GM21447 (cell line): ENCODE results near the gene URB1.
"Not testable (repeated sequence)": the region's sequence is repeated elsewhere in the genome, so short reads cannot be mapped to it uniquely, and the experiment has no call there.

Experiments
- ATAC-seq: cut with Tn5 transposase; IDR thresholded peaks from one replicate; pipeline ENCODE4 v1.9.1; 2021; ENCODE audit not compliant: unreplicated experiment

Gene URB1

DNA sequence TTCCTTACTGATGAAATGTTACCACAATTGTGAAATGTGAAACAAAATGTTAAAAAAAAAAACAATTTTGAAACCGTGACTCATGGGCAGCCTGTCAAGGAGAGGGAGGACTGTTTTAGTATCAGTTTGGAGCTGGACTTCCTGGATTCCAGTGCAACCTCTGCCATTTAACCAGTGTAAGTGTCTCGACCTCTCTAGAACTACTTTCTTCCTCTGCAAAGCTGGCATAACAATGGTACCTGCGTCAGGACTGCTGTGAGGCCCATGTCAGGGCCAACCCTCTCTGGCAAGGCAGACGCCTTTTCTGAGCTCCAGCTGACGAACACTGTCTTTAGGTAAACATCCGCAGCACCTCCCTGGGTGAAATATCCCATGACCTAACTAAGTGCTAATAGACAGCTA lies 20.9 kb downstream of the URB1 start:
- ATAC-seq = no peak

DNA sequence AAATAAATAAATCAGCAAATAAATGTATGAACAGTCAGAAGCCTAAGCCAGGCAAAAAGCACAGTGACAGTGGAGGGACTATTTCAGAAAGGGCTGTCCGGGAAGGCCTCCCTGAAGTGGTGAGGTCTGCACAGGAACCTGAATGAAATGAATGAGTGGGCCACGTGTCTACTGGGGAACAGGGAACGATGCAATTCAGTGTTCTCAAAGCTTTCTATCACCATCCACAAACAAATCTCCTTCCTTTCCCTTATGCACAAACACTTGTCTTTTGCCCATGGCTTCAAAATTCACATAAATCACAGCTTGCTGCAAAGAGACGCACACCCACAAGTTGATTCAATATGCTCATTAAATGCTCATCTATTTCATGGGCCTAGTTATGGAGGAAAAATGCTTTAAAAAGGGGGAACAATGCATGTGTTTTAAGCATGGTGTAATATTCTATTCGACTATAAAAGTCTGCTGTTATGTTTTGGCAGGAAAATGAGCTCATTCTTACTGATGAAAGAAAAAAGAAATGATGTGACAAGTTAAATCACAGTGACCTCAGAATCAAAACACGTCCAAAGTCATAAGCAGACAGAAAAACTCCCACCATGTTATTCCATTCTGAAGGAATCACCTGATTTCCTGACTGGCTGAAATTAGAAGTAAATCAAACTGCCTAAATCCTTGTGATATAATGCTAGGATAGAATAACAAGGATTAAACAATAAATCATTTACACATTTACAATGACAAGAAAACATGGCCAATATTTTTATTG lies 21.6 kb downstream of the URB1 start:
- ATAC-seq = no peak

GRCh38 chr21:32368961-32369360 lies 23.9 kb downstream of the URB1 start:
- not testable (repeated sequence) for ATAC-seq

DNA sequence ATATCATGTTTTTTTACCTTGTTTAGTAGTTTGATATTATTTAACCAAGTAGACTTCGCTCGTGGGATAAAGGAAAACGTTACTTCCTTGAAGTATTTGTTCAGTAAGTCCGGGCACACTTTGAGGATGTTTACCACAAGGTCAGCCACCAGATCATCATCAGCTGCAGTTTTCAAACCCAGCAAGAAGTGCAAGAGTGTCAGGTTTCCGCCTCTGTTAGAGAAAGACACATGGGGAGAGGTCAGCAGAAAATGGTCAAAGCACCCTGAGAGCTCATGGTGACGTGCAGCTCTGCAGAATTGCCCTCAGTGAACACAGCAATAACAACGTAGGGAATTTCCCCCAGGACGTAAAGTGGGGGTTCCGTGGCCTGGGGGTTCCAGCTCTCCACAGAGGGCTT lies 24.4 kb downstream of the URB1 start:
- no peak for ATAC-seq

DNA sequence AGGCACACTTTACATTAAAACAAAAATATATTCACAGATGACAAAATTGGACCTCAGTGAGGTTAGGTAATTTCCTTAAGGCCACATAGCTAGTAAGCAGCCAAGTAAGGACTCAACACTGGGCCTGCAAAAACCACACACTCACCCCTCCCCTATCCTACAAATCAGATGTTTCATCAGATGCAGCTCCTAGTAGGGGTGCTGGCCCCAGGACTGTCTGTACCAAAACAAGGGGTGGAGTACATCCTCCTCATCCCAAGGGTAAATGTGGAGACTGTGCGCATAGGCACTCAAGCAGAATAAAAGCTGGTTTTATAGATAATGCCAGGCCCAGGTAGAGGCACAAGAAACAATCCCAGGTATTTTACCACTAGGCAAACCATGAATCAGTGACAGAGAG lies 25.7 kb downstream of the URB1 start:
- no peak for ATAC-seq

GRCh38 chr21:32366191-32366590 lies 26.6 kb downstream of the URB1 start:
- no peak for ATAC-seq

DNA sequence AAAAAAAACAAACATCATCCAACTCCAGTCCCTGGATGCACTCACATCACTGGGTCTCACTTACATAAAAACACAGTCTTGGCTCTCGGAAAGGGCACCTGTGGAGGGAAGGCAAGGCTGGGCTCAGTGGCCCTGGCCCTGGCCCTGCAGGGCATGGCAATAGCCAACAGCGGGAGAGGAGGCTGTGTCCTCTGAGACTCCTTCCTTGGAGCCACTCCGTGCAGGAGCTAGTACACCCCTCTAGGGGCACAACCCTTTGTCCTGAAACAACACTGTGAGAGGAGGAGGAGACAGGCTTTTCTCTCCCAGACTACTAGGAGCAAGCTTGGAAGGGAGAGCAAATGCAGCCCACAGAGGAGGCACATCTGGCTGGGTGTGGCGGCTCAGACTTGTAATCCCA lies 28.0 kb downstream of the URB1 start:
- no peak for ATAC-seq

- no peak for ATAC-seq
These were observed 28.4 kb downstream of the URB1 start for GRCh38 chr21:32364387-32364786.

DNA sequence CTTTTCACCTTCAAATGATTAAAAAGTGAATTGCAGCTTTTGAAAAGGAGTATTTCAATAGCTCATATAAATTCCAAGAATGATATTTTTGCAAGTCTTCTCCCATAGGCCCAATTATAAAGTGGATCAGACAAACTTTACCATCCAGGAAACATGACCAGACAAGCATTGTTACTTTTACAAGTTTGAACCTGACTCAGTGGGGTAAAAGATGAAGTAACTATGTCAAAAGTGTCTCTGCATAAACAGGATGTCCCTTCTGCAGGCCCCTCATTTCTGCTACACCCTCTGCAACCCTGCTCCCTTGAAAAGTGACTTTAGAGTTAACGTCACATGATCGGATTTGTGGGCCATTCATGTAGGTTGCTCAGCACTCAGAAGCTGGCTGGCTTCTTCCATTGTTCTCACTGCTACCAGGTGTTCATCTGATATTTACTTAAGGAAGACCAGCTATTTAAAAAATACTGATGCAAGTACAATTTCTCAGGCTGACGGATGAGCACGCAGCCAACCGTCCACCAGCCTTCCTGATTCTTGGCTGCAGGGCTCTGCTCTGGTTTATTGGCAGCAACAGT lies 32.3 kb downstream of the URB1 start:
- ATAC-seq = no peak

GRCh38 chr21:32359719-32360260 lies 33.0 kb downstream of the URB1 start:
- no peak for ATAC-seq

DNA sequence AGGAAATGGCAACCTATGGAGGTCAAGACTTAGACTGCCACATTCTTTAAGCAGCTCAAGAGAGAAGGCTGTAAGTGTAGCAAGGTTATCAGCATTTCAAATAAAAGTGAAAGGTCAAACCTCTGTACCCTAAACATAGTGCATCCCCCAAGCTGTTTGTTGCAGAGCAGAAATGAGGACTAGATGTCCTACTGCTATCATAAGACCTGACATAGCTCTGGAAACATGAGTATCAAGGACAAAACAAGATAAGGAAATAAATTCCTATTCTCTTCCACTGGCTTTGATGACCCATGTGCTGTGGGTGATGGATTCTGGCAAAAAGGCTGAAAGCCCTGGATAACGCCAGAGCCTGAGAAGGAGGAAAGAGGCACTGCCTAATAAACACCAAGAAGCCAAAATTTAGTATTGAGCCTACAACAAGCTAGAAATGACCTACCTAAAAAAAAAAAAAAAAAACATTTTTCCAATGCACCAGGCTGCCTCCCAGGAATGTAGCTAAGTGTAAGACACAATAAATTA lies 35.9 kb downstream of the URB1 start:
- ATAC-seq = no peak

DNA sequence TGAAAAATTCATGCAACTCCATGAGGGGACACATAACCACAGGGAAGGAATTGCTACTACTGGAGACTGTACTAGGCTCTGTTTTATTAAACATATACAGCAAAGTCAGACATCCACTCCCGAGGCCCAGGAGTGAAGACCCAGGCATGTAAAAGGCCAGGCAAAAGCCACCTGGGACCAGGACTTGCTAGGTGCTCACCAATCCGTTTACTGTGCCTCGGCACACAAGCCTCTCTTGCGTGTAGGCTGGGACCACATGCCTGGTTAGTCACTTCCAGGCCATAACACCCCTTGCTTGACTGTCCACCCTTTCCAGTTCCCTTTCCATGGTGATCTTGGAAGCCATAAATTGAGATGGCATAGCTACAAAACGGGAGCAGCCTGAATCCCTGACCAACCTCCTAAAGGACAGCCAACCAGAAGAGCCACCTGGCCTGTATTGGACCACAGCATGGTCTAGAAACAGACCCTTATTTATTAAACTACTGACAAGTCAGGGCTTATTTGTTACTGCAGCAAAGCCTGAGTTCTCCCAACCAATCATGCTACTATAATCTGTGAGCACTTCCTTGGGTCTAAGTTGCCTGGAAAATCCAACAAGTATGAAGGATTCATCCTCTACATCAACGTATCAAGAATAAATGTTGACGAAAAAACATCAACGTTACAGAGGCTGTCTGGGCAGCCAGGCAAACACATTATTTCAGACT lies 39.7 kb downstream of the URB1 start:
- ATAC-seq = no peak

DNA sequence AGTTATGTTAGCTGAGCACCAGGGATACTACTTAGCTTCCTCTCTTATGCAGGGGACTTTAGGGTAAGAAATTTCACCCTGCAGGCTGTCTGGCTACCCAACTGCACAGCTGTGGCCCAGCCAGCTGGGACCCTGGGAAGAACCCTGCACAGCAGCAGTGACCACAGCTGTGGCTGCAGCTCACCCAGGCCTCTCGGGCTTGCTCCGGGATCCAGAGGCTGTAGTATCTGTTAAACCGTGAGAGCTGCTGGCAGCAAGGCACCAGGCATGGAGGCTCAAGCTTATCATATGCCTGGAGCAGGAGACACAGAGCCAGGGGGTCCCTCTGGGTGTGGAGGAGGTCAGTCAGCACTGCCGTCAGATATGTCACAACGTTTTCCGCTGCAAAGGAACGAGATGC lies 40.3 kb downstream of the URB1 start:
- no peak for ATAC-seq

DNA sequence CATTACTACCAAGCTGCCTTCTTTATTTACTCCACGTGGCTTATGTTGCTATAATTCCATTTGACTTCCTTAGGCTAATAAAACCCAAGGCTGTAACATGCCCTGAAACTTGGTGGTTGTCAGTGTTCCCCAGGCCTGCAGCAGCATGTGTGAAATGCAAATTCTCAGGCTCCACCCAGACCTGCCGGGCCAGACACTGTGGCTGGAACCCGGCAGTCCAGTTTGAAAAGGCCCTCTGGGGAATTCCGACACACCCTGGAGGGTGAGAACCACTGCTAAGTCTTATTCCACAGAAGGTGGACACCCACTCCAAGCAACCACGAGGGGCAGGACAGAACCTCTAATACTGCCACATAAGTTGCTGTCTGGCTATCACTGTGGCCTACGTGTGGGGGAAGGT lies 41.4 kb downstream of the URB1 start:
- ATAC-seq = no peak

DNA sequence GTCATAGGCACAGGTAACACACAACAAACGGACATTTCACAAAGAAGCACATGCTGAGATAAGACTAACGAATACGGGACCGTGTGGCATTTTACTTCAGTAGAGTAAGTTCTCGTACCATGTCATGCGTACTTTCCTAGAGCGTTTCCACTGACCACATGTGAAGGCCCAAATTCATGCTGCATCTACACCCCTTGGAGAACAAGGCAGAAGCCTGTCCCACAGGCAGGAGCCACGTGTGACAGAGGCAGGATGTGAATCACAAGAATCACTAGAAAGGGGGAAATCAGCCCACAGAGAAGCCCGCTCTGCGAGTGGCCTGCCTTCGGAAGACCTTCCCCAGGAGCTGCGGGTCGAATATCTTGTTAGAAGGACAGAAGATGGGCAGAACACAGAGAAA lies 41.8 kb downstream of the URB1 start:
- ATAC-seq = no peak

GRCh38 chr21:32350211-32350980 lies 42.4 kb downstream of the URB1 start:
- no peak for ATAC-seq

GRCh38 chr21:32349333-32349944 lies 43.4 kb downstream of the URB1 start:
- ATAC-seq = no peak

DNA sequence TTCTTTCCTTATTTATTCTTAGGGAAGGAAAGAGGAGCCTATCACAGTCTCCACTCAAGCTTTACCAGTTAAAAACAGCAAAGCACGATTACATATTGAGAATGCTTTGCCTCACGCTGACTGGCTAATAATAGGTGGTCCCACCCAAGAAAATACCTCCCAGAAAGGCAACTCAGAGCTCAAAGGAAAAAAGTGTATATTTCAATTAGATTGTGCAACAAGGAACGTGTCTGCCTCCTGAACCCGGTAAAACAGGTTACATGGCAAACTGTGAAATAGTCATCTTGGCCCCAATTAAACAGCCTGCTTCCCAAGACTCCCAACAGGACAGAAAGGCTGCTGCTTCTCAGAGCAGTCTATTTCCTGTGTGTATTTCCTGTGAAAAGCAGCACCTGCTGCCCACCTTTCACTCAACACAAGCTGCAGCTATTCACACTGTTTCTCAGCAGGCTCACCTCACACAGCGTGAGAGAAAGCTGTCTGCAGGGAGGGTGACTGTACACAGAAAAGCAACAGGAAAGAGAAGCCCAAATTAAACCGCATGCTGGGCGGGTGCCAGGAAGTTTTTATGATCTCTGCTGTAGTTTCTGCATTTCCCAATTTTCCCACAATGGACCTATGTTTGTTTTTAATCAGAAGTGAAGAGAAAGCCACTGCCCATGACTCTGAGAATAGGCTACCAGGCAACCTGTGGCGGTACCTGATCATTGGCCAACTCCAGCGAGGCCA lies 44.0 kb downstream of the URB1 start:
- ATAC-seq = no peak

DNA sequence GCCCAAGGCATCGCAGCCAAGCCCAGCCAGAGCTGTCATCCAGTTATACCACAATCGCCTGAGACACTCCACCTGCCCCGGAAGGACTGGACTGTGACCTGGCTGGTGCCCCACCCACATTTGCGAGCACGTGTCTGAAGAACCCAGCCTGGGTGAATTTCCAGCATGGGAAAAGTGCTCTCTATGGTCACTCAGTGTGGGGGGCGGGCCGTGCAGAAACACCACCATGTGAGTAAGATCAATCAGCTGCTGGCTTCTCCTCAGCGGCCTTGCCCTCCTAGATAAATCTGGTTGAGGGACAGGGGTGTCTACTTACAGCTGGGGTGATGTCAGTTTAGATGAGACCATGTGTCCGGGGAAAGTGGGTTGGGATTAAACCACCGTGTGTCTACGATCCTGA lies 44.8 kb downstream of the URB1 start:
- no peak for ATAC-seq

- ATAC-seq = no peak
These were observed 45.5 kb downstream of the URB1 start for GRCh38 chr21:32347351-32347750.
